GM12891 (cell line): Measurements from ENCODE around the gene CKAP4.
"Not testable (repeated sequence)": the region's sequence is repeated elsewhere in the genome, so short reads cannot be mapped to it uniquely, and the experiment has no call there.

Experiments used
- DNase-seq: peaks from one replicate; pipeline ENCODE4 v3.0.0; 2011; ENCODE audit warnings: low spot score; ENCODE audit not compliant: insufficient read length
- FAIRE-seq: peaks from 2 replicates; lab custom pipeline; 2011; peaks lifted over from hg19 to GRCh38; lab: Jason Lieb, UNC
- PAX5 ChIP-seq: IDR thresholded peaks from 2 replicates; pipeline ENCODE4 v1.6.1; 2011; ENCODE audit warnings: low read length, moderate library complexity, mild to moderate bottlenecking; ENCODE audit not compliant: insufficient read depth, severe bottlenecking
- POLR2A ChIP-seq: IDR thresholded peaks from 2 replicates; pipeline ENCODE4 v1.6.1; 2011; ENCODE audit warnings: low read depth, low read length, control low read depth
- POLR2AphosphoS5 ChIP-seq: IDR thresholded peaks from 2 replicates; pipeline ENCODE4 v1.6.1; 2011; ENCODE audit warnings: low read depth, low read length, control low read depth
- POU2F2 ChIP-seq: IDR thresholded peaks from 2 replicates; pipeline ENCODE4 v1.6.1; 2011; ENCODE audit warnings: low read depth, mild to moderate bottlenecking, control low read depth, low read length, moderate library complexity
- SPI1 ChIP-seq: IDR thresholded peaks from 2 replicates; pipeline ENCODE4 v1.6.1; 2011; ENCODE audit warnings: low read depth, low read length, control low read depth
- TAF1 ChIP-seq: IDR thresholded peaks from 2 replicates; pipeline ENCODE4 v1.6.1; 2011; ENCODE audit warnings: low read depth, low read length, control low read depth

CKAP4 gene

GRCh38 chr12:106287364-106287763 lies 39.5 kb upstream of the CKAP4 start:
- TF ChIP-seq POU2F2: no peak
- TF ChIP-seq SPI1: no peak
- TF ChIP-seq POLR2AphosphoS5: no peak
- TF ChIP-seq TAF1: no peak
- TF ChIP-seq PAX5: no peak
- TF ChIP-seq POLR2A: no peak
- FAIRE-seq (no peak), DNase-seq (no peak)

GRCh38 chr12:106286576-106287162 lies 38.8 kb upstream of the CKAP4 start:
- DNase-seq, FAIRE-seq: not testable (repeated sequence)

- TF ChIP-seq POLR2A (no peak), PAX5 (no peak), POU2F2 (no peak)
- peak; percentile 47 for FAIRE-seq
These were observed 38.2 kb upstream of the CKAP4 start for GRCh38 chr12:106285982-106286381.

GRCh38 chr12:106284358-106285105 lies 36.7 kb upstream of the CKAP4 start:
- FAIRE-seq: no peak
- no peak for DNase-seq
- TF ChIP-seq POU2F2 (no peak), PAX5 (no peak), POLR2A (no peak), TAF1 (no peak)

More at GRCh38 chr12:106285982-106286381, 38.2 kb upstream of the CKAP4 start:
- DNase-seq: no peak

GRCh38 chr12:106282457-106283097 lies 34.8 kb upstream of the CKAP4 start:
- no peak for TF ChIP-seq POLR2AphosphoS5
- no peak for TF ChIP-seq TAF1
- TF ChIP-seq POU2F2: no peak
- TF ChIP-seq PAX5: no peak
- no peak for TF ChIP-seq SPI1
- FAIRE-seq: peak; percentile 33
- DNase-seq: peak; percentile 30

- FAIRE-seq: no peak
- TF ChIP-seq SPI1 (no peak), PAX5 (no peak), POLR2AphosphoS5 (no peak), POU2F2 (no peak), POLR2A (no peak), TAF1 (no peak)
- no peak for DNase-seq
These were observed 34.0 kb upstream of the CKAP4 start for GRCh38 chr12:106281804-106282203.

GRCh38 chr12:106281056-106281782 lies 33.4 kb upstream of the CKAP4 start:
- no peak for FAIRE-seq
- TF ChIP-seq POLR2AphosphoS5 (no peak), POU2F2 (no peak), POLR2A (no peak), SPI1 (no peak), TAF1 (no peak), PAX5 (no peak)
- no peak for DNase-seq

GRCh38 chr12:106280106-106280505 lies 32.3 kb upstream of the CKAP4 start:
- DNase-seq: no peak
- no peak for FAIRE-seq
- TF ChIP-seq TAF1 (no peak), SPI1 (no peak), PAX5 (no peak)

- FAIRE-seq (peak; percentile 51), DNase-seq (peak; percentile 15)
These were observed 28.4 kb upstream of the CKAP4 start for GRCh38 chr12:106276032-106276740.

More at GRCh38 chr12:106276032-106276740, 28.4 kb upstream of the CKAP4 start:
- peak; percentile 98 for TF ChIP-seq SPI1
- TF ChIP-seq POU2F2: no peak
- TF ChIP-seq PAX5: no peak
- no peak for TF ChIP-seq POLR2A
